Stimulated activated naive CD4-positive, alpha-beta T cell (primary cell): ENCODE data around the gene PAMR1.
"Not testable (repeated sequence)": the region's sequence is repeated elsewhere in the genome, so short reads cannot be mapped to it uniquely, and the experiment has no call there.

Source experiments
- DNase-seq, 6 experiments: peaks; one replicate each; lab custom pipeline; 2025; lab: John Stamatoyannopoulos, UW

PAMR1 gene, protein sequence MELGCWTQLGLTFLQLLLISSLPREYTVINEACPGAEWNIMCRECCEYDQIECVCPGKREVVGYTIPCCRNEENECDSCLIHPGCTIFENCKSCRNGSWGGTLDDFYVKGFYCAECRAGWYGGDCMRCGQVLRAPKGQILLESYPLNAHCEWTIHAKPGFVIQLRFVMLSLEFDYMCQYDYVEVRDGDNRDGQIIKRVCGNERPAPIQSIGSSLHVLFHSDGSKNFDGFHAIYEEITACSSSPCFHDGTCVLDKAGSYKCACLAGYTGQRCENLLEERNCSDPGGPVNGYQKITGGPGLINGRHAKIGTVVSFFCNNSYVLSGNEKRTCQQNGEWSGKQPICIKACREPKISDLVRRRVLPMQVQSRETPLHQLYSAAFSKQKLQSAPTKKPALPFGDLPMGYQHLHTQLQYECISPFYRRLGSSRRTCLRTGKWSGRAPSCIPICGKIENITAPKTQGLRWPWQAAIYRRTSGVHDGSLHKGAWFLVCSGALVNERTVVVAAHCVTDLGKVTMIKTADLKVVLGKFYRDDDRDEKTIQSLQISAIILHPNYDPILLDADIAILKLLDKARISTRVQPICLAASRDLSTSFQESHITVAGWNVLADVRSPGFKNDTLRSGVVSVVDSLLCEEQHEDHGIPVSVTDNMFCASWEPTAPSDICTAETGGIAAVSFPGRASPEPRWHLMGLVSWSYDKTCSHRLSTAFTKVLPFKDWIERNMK

GRCh38 chr11:35525501-35526175 lies at the start of gene PAMR1:
TSS of gene PAMR1 (minus strand) at chr11:35525616. CDS start at chr11:35525585, 31 bp downstream.
- DNase-seq: no peak

DNA sequence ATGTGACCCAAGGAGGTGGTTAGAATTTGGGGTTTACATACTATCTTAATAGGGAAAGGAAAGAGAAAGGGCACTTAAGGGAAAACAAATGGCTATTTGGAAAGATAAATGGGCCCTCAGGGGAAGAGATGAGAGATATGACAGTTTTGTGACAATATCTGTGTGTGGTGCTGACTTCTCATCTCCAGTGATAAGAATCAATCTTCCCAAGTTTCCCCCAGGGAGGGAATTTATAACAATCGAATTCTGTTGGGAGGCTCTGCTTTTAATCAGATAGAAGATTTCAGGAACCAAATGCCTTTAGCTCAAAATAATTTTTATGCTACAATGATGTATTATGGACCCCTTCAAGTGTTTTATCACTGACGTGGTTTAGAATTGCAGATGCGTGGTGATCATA lies 46.3 kb upstream of the PAMR1 start:
- DNase-seq: no peak

- no peak for DNase-seq
These were observed 42.5 kb upstream of the PAMR1 start for GRCh38 chr11:35567737-35568465.

DNA sequence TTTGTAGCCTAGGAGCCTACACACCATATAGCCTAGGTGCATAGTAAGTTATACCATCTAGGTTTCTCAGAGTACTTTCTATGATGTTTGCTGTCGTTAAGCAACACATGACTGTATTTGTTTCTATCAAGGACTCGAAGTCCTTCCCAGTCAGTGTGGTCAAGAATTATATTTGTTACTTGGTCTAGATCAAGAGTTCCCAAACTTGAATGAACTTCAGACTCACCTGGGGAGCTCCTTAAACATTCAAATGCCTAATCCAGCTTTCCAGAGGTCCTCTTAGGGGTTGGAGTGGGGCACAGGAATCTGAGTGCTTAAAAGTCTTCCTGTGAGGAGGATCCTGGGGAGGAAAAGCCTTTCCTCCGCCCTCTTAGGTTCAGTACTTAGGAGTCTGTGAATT lies 41.5 kb upstream of the PAMR1 start:
- no peak for DNase-seq

- DNase-seq: no peak
These were observed 40.8 kb upstream of the PAMR1 start for GRCh38 chr11:35566181-35566580.

- no peak for DNase-seq
These were observed 38.8 kb upstream of the PAMR1 start for GRCh38 chr11:35564245-35564595.

- DNase-seq: no peak
These were observed 38.2 kb upstream of the PAMR1 start for GRCh38 chr11:35563484-35564244.

DNA sequence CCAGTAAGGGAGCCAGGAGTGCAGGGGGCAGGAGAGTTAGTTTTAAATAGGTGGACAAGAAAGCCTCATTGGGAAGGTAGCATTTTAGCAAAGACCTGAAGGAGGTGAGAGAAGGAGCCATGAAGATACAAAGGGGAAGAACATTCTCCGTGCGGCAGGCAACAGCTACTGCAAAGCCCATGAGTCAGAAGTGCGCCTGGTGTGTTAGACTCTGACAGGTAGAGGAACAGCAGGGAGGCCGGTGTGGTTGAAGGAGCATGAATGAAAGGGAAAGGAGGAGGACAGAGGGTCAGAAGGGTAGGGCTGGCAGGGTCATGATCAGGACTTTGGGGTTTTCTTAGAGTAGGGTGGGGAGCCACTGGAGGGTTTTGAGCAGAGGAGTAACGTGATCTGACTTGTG lies 34.5 kb upstream of the PAMR1 start:
- DNase-seq: no peak

DNA sequence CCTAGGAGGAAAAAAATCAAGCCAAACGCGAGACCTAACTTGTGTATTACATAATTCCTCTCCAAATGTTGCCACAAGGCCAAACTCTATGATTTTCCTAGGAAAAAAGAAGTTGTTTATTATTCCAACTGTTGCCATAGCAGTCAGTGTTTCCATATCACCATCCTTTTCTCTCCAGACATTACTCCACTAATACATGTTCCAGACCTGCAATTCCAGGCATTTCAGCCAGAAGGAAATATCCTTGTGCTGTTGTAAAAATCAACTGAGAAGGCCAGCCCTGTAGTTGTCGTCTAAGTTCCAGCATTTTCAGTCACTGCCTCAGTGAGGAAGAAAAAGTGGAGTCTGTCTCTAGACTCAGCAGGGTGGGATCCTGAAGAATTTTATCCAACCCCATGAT lies 33.1 kb upstream of the PAMR1 start:
- no peak for DNase-seq

GRCh38 chr11:35555488-35555887 lies 30.1 kb upstream of the PAMR1 start:
- no peak for DNase-seq

DNA sequence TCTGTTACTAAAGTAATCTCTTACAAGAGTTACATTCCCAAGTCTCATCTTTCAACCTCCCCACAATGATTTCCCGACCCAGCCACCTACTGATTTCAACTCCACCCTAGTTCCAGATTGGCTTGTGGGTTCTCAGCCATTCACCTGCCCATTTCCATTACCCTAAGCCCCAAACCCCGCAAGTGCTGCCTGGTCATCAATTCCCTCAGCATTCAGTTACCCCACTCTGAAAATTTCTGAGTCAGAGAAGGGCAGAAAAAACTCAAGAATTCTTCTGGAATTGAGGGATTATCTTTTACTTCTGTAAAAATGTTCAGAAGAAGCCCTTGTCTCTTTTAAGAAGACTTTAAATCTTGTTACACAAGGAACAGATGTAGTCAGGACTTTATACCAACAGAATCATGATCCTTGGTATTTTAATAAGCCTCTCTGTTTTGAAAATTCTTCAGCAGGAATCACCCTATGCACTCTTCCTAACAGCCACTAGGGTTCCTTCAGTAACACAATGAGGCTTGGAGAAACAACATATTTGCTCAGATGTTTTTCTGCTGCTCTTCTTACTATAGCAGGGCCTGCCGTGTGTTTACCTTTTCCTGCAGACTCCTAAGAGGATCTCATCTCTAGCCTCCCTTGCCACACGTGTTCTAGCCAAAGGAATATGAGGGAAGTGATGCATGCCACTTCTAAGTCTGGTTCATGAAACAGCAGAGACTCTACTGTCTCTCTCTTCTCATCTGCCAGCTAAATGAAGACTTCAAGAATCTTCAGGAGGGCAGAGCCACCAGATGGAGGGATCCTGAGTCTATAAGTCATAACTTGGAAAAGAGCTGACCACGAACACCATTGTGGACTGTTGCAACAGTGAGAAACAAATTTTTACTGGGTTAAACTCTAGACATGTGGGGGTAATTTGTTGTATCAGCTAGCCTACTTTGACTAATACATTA lies 29.3 kb upstream of the PAMR1 start:
- DNase-seq: no peak

- no peak for DNase-seq
These were observed 28.4 kb upstream of the PAMR1 start for GRCh38 chr11:35553831-35554230.

GRCh38 chr11:35553021-35553420 lies 27.6 kb upstream of the PAMR1 start:
- no peak for DNase-seq

DNA sequence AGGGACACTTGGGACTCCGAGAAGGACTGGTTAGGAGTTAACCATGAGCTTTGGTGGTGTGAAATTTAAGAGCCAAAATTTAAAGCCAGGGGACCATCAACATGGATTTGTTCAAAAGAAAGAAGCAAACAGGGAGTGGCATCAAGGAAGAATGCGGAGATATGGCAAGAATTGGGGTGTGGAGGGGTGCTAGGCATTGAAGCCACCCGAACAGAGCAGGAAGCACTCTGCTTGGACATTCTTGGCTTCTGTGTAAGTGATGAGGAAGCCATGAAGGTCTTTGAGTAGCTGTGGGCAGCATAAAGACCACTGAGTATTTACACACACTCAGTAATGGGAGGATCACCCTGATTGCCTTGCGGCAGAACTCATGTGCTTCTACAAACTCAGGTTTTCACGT lies 27.2 kb upstream of the PAMR1 start:
- DNase-seq: no peak

DNA sequence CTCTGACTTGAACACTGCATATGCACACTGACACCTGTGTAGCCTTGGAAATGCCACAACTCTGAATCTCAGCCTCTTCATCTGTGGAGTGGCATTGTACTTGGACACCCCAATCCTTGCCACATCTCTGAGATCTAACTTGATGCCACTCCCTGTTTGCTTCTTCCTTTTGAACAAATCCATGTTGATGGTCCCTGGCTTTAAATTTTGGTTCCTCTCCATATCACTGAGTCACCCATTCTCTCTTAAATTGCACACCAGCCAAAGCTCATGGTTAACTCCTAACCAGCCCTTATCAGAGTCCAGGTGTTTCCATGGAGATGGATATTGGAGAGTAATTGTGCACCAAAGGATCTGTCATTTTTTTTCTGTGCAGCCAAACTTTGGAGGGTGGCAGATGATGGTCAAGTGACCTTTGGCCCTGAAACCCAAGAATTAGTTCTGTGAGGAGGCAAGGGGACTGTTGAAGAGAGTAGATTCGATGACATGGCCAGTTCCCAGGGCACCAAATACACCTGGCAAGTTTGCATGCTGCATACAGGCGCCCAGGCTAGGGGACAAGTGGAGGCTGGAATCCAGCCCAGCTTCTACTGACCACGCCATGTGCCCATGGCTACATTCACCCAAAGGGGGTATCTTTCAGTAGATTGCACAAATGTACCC lies 25.1 kb upstream of the PAMR1 start:
- DNase-seq: no peak

GRCh38 chr11:35549787-35550186 lies 24.4 kb upstream of the PAMR1 start:
- no peak for DNase-seq

GRCh38 chr11:35548925-35549561 lies 23.6 kb upstream of the PAMR1 start:
- DNase-seq: no peak

- not testable (repeated sequence) for DNase-seq
These were observed 22.6 kb upstream of the PAMR1 start for GRCh38 chr11:35547995-35548394.

- no peak for DNase-seq
These were observed 20.9 kb upstream of the PAMR1 start for GRCh38 chr11:35546317-35546716.
